GM21723 (cell line): ENCODE measurements around the gene OSTF1.

Source experiments
- ATAC-seq: cut with Tn5 transposase; IDR thresholded peaks from one replicate; pipeline ENCODE4 v1.9.1; 2021; ENCODE audit warnings: mild to moderate bottlenecking, moderate library complexity; ENCODE audit not compliant: unreplicated experiment

Gene OSTF1

GRCh38 chr9:75161116-75161857 lies 73.0 kb downstream of the OSTF1 start:
- no peak for ATAC-seq

GRCh38 chr9:75163764-75164163 lies 75.5 kb downstream of the OSTF1 start:
- no peak for ATAC-seq

- no peak for ATAC-seq
Measured at GRCh38 chr9:75164573-75164972, 76.3 kb downstream of the OSTF1 start.

GRCh38 chr9:75167281-75167680 lies 79.0 kb downstream of the OSTF1 start:
- no peak for ATAC-seq

- ATAC-seq = no peak
Measured at GRCh38 chr9:75168270-75169178, 80.2 kb downstream of the OSTF1 start.

- no peak for ATAC-seq
Measured at GRCh38 chr9:75169623-75170022, 81.3 kb downstream of the OSTF1 start.

- no peak for ATAC-seq
Measured at GRCh38 chr9:75170898-75171360, 82.6 kb downstream of the OSTF1 start.

- no peak for ATAC-seq
Measured at GRCh38 chr9:75175395-75175794, 87.1 kb downstream of the OSTF1 start.

GRCh38 chr9:75176037-75176436 lies 87.7 kb downstream of the OSTF1 start:
- ATAC-seq = no peak

GRCh38 chr9:75181750-75182149 lies 93.4 kb downstream of the OSTF1 start:
- no peak for ATAC-seq

- ATAC-seq = no peak
Measured at GRCh38 chr9:75183306-75183705, 95.0 kb downstream of the OSTF1 start.

GRCh38 chr9:75184471-75184870 lies 96.2 kb downstream of the OSTF1 start:
- no peak for ATAC-seq

- ATAC-seq = peak; percentile 86
Measured at GRCh38 chr9:75185585-75186170, 97.4 kb downstream of the OSTF1 start.

GRCh38 chr9:75186767-75187380 lies 98.6 kb downstream of the OSTF1 start:
- ATAC-seq = no peak

- no peak for ATAC-seq
Measured at GRCh38 chr9:75188756-75189155, 100.4 kb downstream of the OSTF1 start.

- no peak for ATAC-seq
Measured at GRCh38 chr9:75190762-75191161, 102.4 kb downstream of the OSTF1 start.
